Measurements from ENCODE around the gene RSPH4A. TPM values are rescaled to one million over a fixed set of nuclear protein-coding genes. Genes with fewer than 3 reads are reported as not detected.
"Not testable (repeated sequence)": the region's sequence is repeated elsewhere in the genome, so short reads cannot be mapped to it uniquely, and the experiment has no call there.

Gene RSPH4A
- under 1 TPM; 0.27 to 0.31 TPM for total RNA-seq
- long read RNA-seq = 0 reads

- ATAC-seq (peak; percentile 99), DNase-seq (peak; percentile 82 to 83)
- intact Hi-C loops (cut with DNase I, micrococcal nuclease) = no loop called here
Observed at GRCh38 chr6:116615937-116616736, at the start of gene RSPH4A. Gene RSPH4A (plus strand): TSS chr6:116616479. CDS start chr6:116616624, 145 bp downstream.

GRCh38 chr6:116568111-116568510, 48.2 kb upstream of the RSPH4A start:
- intact Hi-C loops (cut with DNase I, micrococcal nuclease) = loop anchor here in 1 of 2 donors (5.0 kb wide), 1 partner anchor 291 kb away; the partner anchor contains the start of gene TSPYL1
- no peak for DNase-seq
- no peak for ATAC-seq

- intact Hi-C loops (cut with DNase I, micrococcal nuclease) = loop anchor here in 1 of 2 donors (5.0 kb wide), 1 partner anchor 292 kb away; the partner anchor contains the start of gene TSPYL1
- ATAC-seq = no peak
- no peak for DNase-seq
Observed at GRCh38 chr6:116568821-116569755, 47.2 kb upstream of the RSPH4A start.

- DNase-seq (peak; percentile 98 to 99), ATAC-seq (peak; percentile 96)
- intact Hi-C loops (cut with DNase I, micrococcal nuclease) = no loop called here
Observed at GRCh38 chr6:116570856-116571682, 45.2 kb upstream of the RSPH4A start, which contains the start of gene RWDD1. Gene RWDD1 (plus strand): TSS chr6:116571504. CDS start chr6:116571583, 79 bp downstream.

GRCh38 chr6:116571683-116572000, 44.6 kb upstream of the RSPH4A start:
- intact Hi-C loops (cut with DNase I, micrococcal nuclease) = no loop called here
- ATAC-seq = no peak
- DNase-seq = no peak

GRCh38 chr6:116572162-116572561, 44.1 kb upstream of the RSPH4A start:
- peak; percentile 42 to 59 for DNase-seq
- peak; percentile 44 for ATAC-seq
- intact Hi-C loops (cut with DNase I, micrococcal nuclease) = no loop called here

GRCh38 chr6:116575227-116575626, 41.1 kb upstream of the RSPH4A start:
- intact Hi-C loops (cut with DNase I, micrococcal nuclease) = no loop called here
- no peak for DNase-seq
- no peak for ATAC-seq

- no peak for ATAC-seq
- no peak for DNase-seq
- intact Hi-C loops (cut with DNase I, micrococcal nuclease) = no loop called here
Observed at GRCh38 chr6:116577486-116577885, 38.8 kb upstream of the RSPH4A start.

GRCh38 chr6:116578335-116578734, 37.9 kb upstream of the RSPH4A start:
- ATAC-seq (no peak), DNase-seq (no peak)
- intact Hi-C loops (cut with DNase I, micrococcal nuclease) = no loop called here

- ATAC-seq = peak; percentile 93
- DNase-seq = no peak
- intact Hi-C loops (cut with DNase I, micrococcal nuclease) = no loop called here
Observed at GRCh38 chr6:116579143-116579542, 37.1 kb upstream of the RSPH4A start.

GRCh38 chr6:116580198-116580597, 36.1 kb upstream of the RSPH4A start:
- intact Hi-C loops (cut with DNase I, micrococcal nuclease) = no loop called here
- DNase-seq (no peak), ATAC-seq (no peak)

- no peak for ATAC-seq
- intact Hi-C loops (cut with DNase I, micrococcal nuclease) = no loop called here
Observed at GRCh38 chr6:116586276-116586675, 30.0 kb upstream of the RSPH4A start.

GRCh38 chr6:116586738-116587137, 29.5 kb upstream of the RSPH4A start:
- DNase-seq (no peak), ATAC-seq (no peak)
- intact Hi-C loops (cut with DNase I, micrococcal nuclease) = no loop called here

More at GRCh38 chr6:116586276-116586675, 30.0 kb upstream of the RSPH4A start:
- no peak for DNase-seq

GRCh38 chr6:116595247-116595646, 21.0 kb upstream of the RSPH4A start:
- intact Hi-C loops (cut with DNase I, micrococcal nuclease) = no loop called here
- no peak for DNase-seq
- ATAC-seq = no peak

- intact Hi-C loops (cut with DNase I, micrococcal nuclease) = no loop called here
- no peak for DNase-seq
Observed at GRCh38 chr6:116596815-116597214, 19.5 kb upstream of the RSPH4A start.

GRCh38 chr6:116603916-116604315, 12.4 kb upstream of the RSPH4A start:
- ATAC-seq; DNase-seq; intact Hi-C loops (cut with DNase I, micrococcal nuclease): not testable (repeated sequence)

More at GRCh38 chr6:116596815-116597214, 19.5 kb upstream of the RSPH4A start:
- no peak for ATAC-seq

GRCh38 chr6:116604868-116605267, 11.4 kb upstream of the RSPH4A start:
- intact Hi-C loops (cut with DNase I, micrococcal nuclease); DNase-seq; ATAC-seq: not testable (repeated sequence)

- DNase-seq (no peak), ATAC-seq (no peak)
Observed at GRCh38 chr6:116605935-116606334, 10.3 kb upstream of the RSPH4A start.

GRCh38 chr6:116611056-116611455, 5.2 kb upstream of the RSPH4A start:
- no peak for DNase-seq
- no peak for ATAC-seq
- intact Hi-C loops (cut with DNase I, micrococcal nuclease) = no loop called here

More at GRCh38 chr6:116605935-116606334, 10.3 kb upstream of the RSPH4A start:
- intact Hi-C loops (cut with DNase I, micrococcal nuclease) = no loop called here
